GM18520 (cell line): ENCODE measurements around the gene ATE1.
"Not testable (repeated sequence)": the region's sequence is repeated elsewhere in the genome, so short reads cannot be mapped to it uniquely, and the experiment has no call there.

ENCODE experiments used
- ATAC-seq: cut with Tn5 transposase; IDR thresholded peaks from one replicate; pipeline ENCODE4 v1.9.1; 2021; ENCODE audit not compliant: unreplicated experiment

ATE1 gene

DNA sequence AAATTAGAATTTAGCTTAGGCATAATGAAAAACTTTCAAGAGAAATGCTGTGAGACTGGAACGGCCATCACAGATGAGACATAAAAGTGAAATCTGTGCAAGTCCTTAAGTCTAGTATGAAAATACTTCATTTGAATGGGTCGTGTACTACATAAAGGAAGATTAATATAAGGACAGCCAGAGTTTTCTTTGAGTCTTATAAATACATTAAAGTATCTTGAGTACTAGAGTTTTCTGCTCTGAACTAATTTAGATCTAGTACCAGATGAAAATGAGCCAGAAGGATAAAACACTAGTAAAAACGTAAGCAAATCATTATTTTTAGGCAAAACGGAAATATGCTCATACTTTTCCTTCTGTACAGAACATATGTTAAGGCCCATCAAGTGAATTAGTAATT is 93.1 kb downstream of the ATE1 start:
- no peak for ATAC-seq

DNA sequence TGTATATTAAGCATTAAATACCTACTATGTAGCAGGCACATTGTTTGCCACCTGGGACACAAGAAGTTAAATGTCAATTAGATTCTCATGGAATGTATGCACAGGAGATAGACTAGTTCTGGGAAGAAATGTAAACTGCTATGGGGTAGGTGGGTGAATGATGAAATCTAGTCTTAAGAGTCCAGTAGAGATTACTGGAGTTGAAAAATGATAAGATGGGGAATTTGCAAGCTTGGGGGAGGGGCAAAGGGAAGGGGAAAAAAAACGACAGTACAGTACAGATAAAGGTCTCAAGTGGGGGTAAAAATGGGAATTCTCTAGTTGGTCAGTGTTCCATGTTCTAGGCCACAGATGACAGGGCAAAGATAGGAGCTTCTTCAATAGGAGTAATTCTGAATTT is 94.4 kb downstream of the ATE1 start:
- ATAC-seq: no peak

DNA sequence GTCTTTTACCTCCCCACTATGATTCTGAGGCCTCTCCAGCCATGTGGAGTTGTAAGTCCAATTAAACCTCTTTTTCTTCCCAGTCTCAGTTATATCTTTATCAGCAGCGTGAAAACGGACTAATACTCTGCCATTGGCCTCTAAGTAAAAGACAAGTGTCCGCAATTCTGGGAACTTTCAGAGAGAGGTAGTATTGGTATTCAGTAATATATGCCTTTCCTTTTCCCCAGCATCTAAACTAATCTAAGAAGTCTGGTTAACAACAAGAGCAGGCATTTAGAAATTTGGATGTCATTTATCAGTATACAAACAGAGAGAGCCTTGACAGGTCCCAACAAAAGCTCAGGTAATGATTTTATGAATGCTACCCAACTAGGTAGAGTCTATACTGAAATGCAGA is 95.2 kb downstream of the ATE1 start:
- ATAC-seq: no peak

DNA sequence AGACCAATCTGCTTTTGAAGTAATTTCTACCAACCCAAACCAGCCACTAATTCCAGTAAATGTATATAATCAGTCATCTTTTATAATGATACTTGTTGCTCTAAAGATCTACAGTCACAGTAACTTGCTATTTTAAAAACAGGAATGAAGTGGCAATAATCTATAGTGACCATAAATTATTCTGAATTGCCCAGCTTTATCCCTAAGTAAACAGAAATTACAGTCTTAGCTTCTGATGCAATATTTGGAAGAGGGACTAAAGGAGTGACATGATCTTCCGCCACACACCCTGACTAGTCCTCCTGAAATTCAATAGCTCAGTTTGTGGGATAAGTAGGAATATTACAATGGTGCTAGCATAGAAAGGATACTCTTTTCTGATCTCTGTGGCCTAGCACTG is 96.1 kb downstream of the ATE1 start:
- ATAC-seq: no peak

DNA sequence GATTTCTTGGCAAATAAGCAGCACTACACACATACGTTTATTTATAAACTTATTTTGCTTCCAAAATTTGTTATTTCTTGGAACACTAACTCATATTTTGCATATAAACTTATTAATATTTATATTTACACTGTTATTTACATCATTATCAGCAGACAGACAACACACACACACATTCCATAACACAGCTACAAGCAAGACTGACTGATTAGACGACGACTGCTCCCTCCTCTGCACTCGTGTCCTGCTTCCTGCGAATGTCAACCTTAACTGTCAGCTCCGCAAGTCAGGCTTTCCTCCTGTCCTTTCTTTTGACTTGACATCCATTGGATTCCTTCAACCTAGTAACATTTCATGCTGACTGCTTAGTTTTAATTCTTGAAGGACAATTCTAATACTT is 96.6 kb downstream of the ATE1 start:
- no peak for ATAC-seq

DNA sequence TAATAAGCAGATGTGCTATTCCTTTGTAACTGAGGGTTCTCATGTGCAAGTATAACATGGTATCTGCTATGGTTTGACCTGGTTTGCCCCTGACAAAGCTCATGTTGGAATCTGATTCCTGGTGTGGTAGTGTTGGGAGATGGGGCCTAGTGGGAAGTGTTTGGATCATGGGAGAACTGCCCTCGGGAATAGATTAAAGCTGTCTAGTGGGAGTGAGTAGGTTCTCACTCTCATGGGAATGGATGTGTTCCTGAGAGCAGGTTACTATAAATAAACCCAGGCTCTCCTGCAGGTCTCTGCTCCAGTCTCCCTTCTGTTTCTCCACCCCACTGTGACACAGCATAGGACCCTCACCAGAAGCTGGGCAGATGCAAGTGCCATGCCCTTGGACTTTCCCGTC is 97.7 kb downstream of the ATE1 start:
- ATAC-seq: no peak

DNA sequence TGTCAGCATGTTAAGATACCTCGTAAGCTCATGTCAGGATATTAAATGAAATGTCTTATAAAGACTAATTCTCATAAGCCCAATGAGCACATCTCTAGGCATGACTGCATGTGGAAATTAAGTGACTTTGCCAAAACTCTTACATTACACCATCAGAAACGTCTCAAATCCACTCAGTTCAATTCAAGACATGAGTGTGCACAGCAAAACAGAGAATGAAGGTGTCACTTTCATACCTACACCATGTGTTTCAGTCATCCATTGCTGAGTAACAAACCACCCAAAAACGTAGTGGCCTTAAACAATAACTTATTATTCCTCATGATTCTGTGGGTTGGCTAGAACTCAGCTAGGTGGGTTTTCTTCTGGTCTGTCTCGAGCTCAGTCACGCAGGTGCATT is 99.8 kb downstream of the ATE1 start:
- ATAC-seq: no peak

DNA sequence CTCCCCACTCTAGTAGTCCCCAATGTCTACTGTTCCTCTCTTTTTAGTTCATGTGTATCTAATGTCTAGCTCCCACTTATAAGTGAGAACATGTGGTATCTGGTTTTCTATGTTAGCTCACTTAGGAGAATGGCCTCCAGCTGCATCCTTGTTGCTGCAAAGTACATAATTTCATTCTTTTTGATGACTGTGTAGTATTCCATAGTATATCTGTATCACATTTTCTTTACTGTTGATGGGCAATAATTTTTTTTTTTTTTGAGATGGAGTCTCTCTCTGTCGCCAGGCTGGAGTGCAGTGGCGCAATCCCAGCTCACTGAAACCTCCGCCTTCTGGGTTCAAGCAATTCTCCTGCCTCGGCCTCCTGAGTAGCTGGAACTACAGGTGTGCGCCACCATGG is 101.1 kb downstream of the ATE1 start:
- ATAC-seq: not testable (repeated sequence)

DNA sequence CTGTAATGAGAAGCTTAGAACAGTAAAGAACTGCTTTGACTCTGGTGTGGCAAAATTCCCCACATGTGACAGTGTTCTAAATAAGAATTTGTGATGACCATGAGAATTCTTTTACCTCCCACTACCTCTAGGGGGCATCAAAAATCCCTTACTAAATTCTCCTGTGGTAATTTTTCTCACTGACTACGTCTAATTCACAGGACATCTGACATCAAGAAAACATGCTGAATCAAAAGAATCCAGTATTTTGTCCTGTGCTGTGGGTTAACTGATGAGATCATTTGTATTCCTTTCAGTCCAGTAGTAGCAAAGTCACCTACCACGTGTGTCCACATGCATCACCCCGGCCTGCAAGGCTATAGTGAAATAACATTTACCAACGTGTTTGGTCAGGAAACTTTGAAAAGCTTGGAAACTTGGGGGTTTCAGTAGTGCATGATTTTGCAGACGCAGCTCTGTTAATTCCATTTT is 103.8 kb downstream of the ATE1 start:
- ATAC-seq: no peak

DNA sequence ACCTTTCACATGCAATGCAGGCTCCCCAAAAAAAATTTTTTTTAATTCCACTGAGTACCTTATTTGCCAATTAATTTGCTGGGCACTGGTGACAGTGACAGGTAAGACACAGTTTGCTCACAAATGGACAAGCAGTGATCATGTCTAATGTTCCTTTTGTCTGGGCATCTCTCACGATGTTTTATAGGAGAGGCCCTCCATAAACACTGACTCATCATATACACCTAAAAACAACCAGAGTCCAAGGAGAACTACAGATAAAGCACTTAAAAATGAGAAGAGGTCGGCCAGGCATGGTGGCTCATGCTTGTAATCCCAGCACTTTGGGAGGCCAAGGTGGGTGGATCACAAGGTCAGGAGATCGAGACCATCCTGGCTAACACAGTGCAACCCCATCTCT is 105.1 kb downstream of the ATE1 start:
- no peak for ATAC-seq

DNA sequence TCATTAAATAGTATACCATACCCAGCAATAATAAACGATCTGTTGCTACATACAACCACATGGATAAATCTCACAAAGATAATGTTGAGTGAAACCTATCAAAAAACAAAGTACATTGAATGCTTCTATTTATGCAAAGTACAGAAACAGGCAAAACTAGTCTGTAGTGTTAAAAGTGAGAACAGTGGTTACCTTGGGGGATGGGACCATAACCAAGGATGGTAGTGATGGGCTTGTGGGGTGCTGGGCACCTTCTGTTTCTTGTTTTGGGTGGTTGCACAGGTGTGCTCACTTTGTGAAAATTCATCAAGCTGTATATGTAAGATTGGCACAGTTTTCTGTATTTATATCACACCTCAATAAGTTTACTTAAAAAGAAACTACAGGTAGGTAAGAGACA is 105.7 kb downstream of the ATE1 start:
- no peak for ATAC-seq

DNA sequence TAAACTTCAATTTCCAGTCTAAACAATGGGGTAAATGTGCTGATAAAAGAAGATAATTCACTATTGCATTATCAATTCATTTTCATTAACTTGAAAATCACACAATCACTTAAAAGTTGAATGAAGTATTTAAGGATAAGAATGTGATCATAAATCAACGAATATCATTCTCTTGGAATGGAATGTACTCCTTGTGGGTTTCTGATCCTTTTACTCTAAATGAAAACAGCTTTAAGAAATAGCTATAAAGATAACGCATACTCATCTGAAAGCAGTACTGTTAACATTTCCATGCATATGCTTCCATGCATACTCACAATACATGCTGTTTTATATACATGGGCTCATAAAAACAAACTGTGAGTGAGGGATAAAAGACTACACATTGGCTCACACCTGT is 108.8 kb downstream of the ATE1 start:
- ATAC-seq: no peak

DNA sequence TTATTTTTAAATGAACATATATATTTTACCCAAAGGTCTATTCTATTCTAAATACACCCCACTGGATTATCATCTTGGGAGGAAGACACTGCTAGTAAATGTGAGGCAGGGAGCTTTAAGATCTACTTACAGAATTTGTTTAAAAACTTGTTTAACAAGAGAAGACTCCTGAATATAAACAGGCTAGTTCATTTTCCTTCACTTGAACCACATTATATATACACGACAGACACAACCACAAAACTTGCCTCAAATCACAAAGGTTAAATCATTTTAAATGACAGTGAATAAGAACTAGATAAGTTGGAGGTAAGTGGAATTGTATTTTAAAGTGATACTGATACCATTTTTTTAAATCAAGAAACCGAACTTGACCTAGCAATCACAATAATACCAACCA is 109.2 kb downstream of the ATE1 start:
- ATAC-seq: no peak

DNA sequence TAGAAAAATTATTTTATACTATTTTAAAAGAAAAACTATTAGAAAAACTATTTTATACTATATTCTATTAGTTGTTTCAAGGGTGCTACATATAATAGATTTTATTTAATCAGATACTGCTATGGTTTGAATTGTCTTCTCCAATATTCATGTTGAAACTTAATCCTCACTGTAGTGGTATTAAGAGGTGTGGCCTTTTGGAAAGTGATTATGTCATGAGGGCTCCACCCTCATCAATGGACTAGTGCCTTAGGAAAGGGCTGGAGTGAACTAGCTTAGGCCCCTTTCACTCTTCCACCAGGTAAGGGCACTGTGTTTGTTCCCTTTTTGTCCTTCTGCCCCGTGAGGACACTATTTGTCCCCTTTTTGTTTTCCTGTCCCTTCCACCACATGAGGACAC is 111.6 kb downstream of the ATE1 start:
- no peak for ATAC-seq

DNA sequence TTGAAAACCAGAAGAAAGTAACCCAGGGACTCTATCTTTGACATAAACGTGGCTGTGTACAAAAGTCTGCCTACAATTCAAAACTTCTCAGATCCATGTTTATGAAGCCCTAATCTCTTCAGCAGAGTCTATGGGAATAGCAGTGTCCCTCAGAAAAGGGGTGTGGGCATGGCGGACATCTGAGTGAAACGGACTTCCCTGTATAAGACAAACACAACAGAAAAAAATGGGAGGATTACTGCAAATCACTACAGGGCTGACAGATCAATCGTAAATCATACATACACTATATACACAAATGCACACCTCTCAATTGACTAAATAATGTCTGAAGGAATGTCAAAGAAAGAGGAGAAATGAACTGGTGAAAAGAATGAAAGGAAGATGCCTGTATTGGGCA is 114.0 kb downstream of the ATE1 start:
- ATAC-seq: no peak

DNA sequence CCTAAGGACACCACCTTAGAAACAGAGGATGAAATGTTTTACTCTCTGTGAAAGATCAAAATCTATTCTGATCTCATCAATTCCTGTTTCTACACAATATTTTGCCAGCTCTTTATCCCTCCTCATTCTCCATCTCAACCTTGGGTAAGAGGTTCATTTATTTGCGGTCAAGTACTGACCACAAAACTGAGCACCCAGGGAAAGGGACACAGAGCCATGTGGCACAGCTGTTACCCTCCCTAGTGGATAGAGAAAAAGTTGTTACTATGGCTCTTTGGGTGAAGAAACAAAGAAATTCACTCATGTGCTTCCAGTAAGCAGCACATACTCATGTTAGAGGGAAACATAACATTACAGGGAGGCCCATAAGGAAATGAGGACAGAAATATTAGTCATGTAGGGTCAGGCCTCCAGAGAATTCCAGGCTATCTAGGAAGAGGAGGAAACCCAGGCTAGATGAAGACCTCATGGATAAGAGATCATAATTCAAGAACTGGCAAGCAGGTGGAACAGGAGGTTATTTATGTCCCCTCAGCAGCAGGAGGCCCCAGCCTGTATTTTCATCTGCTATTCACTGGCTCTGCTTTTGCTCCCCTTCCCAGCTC is 114.5 kb downstream of the ATE1 start:
- ATAC-seq: no peak

DNA sequence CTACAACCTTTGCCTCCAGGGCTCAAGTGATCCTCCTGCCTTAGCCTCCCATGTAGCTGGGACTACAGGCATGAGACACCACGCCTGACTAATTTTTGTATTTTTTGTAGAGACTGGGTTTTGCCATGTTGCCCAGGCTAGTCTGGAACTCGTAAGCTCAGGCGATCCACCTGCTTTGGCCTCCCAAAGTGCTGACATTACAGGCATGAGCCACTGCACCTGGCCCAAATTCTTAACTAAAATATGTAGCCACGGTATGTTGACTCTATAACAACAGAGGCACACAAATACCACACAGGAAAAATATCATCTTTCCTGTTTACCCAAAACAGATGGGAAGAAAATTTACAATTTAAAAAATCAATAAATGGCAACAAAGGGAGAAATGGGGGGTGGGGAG is 115.8 kb downstream of the ATE1 start:
- no peak for ATAC-seq

DNA sequence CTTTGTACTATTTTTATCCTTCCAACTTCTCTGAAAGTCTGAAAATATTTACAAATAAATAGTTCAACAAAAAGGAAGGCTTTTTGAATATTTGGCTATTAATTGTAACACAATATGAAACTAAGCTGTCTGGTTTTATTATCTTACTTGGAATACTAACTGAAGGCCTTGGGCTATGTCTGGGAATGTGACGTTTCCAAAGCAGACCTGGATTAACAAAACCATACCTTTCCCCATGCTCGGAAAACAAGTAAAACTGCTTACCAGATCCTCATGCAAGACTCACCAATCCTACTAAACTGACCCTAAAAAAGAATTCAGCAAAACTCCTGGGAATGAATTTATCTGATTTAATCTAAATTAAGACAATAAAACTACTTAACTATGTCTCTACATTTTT is 116.4 kb downstream of the ATE1 start:
- no peak for ATAC-seq

DNA sequence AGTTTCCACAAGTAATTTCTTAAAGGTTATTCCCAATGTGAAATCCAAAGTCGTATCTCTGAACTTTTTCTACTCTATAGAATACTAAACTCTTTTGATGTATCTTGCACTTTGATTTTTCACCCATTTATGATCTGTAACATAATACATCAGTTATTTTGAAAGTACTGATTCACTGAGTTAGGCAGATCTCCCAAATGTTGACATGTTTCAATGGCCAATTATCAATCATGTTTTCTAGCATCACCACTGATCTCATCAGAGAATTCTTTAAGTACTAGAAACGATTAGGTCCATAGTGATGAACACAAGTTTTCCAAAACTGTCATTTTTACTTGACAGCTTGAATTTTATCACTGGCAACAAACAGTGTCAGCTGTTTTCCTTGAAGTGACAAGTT is 119.0 kb downstream of the ATE1 start:
- no peak for ATAC-seq

DNA sequence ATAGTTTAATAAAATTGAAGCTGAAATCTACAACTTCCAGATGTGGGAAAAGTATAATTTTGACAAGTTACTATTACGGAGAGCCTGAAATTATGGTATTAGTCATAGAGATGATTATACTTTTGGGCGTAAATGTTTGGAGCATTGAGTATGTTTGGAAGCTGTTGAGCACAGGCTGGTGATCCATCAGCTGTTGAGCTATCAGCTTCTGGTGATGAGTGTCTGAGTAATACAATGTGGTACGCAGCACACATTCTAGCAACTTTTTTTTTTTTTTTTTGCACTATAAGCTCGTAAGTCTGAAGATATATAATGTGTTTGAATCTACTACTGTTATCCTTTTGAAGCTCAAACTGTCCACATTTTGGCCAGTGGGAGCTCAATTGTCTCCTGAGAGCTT is 123.4 kb downstream of the ATE1 start:
- ATAC-seq: no peak

DNA sequence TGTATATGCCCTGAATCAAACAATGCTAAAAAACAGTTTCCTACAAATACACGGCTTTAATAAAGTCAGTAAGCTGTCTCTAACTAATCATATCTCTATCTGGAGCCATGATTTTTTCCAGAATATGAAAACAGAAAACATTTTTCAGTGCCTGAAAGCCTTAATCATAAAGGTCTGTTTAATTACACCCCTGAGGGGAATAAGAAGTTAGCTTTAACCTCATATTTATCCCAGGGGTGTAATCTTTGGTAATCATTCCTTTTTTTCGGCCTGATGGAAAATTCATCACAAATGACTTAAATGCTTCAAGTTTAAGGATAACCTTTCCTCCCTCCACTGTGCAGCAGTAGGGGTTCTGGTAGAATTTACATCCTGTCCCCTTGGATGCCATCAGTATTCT is 124.2 kb downstream of the ATE1 start:
- no peak for ATAC-seq

DNA sequence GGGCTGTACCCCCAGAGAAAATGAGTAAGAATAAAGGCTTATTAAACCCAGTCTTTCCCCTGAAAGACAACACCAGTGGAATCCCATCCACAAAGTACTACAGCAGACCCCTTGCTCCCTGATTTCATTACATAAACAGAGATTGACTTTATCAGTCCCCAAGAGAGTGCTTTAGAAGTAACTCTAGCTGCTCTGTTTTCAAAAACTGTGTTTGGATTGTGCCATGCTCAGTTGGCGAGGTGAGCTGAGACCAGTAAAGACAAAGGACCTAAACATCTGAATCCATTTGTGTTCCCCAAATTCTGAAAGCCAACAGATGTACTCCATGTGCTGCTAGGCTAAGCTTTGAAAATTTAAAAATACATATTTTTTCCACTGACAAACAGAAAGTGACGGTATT is 127.0 kb downstream of the ATE1 start:
- no peak for ATAC-seq

DNA sequence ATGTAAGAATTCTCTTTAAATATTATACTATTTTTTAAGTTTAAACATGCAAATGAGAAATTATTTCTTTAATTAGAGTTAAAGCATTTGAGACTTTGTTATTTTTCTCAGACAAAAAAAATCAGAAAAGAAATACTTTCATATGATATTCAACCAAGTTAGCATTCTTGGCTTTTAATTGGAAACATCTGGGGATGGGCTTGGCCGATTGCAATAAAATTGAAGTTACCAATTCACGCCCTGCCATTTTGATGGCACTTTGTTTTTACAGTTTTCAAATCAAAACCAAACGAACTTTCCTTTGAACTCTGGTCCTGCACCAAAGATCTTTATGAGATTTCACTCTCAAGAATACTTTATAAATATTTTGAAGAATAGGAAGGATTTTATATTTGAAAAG is 127.7 kb downstream of the ATE1 start:
- ATAC-seq: no peak

DNA sequence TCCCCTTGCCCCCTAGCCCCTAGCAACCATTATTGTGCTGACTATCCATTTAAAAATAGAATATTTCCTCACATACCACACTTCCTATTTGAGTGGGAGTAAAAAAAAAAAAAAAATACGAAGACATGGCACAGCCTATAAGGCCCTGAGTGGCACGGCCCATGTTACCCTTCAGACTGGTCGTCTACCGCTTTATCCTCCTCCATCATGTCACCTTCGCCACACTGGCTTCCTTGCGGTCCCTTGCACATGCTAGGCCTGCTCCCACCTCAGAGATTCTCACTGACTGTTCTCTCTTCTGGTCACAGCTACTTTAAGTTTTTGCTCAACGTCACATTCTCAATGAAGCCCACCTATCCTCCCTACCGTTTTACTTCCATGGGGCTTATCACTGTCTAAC is 130.3 kb downstream of the ATE1 start:
- no peak for ATAC-seq
